ENCODE measurements around the gene TMEM115. TPM values are rescaled to one million over a fixed set of nuclear protein-coding genes. Genes with fewer than 3 reads are reported as not detected.

Gene TMEM115
- total RNA-seq, 1 donor from 2014 or later, result 24.9 TPM

GRCh38 chr3:50356553-50356952 lies 2.8 kb downstream of the TMEM115 start:
- DNase-seq (peak; percentile 59), ATAC-seq (ENCODE audit: poor library complexity) (peak; percentile 9)
- intact Hi-C loops (cut with DNase I), result no loop called here

DNA sequence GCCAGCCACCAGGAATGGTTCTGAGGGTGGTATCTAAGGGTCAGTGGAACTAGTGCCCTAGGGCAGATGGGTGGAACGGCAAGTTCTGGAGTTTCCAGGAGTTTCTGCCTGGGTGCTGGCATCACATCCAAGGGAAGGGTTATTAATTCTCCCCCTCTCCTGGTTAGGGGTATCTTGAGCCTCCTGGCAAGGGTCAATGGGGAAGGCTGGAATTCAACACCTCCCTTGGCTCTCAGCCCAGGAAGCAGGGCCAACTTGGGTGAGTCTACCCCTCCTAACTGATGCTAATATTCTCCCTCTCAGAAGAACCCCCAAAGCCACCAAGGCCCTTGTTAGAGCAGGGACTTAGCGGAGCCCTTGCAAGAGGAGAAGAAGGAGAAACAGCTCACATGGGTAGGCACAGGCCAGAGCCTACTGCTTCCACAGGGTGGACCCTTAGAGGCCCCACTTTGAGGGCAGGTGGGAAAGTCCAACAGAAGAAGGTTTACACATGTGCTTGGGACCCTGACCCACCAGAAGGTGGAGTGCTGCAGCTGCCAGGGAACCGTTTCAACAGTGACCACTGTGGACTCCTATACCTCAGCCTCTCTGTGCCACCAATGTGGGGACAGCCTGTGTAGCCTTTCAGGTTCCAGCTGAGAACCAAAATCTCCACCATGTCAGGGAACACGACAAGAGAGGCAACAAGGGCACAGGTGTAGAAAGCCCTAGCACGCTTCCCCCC lies 3.3 kb downstream of the TMEM115 start:
- ATAC-seq (ENCODE audit: poor library complexity), result no peak
- no peak for DNase-seq
- intact Hi-C loops (cut with DNase I), result no loop called here

DNA sequence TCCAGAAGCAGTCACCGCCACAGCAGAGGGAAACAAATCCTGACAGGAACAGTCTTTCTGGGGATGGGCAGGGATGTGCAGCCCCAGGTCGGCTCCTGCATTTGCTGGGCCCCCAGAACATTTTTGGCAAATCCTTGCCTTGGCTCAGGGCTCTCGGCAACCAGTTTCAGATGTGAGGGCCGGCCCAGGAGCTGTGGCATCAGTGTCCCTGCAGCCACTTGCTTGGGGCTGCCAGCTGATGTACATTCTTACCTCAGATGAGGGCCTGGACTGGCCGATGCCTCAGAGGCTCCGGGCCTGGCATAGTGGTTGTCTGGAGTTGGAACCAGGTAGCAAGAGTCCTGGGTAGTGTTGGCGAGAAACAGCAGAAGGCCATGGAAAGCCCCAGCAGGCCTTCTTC lies 4.5 kb downstream of the TMEM115 start:
- DNase-seq, result no peak
- ATAC-seq (ENCODE audit: poor library complexity), result no peak
- intact Hi-C loops (cut with DNase I), result no loop called here

DNA sequence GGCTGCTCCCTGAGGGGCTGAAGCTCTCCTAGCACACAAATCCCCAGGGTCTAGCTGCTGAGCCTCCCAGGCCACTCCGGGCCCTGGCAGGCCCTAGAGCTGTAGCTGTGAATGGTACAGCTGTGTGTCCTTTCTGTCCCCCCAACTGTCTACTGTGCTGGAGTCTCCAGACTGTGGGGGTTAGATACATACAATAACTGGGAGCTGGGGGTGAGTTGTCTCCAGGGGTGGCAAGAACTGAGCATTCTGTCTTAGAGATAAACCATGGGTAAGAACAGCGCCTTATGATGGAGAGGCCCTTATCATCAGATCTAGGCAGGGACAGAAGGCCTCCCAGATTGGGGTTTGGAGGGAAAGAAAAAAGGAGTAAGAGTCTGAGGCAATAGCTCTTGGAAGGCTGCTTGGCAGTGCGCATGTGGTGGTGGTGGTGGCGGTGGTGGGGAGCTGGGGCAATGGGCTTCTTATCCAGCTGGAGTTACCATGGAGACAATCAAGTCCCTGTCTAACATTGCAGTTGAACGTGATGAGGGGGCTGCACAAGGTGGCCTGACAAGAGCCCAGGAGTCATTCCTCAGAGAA lies 5.0 kb downstream of the TMEM115 start:
- no peak for ATAC-seq (ENCODE audit: poor library complexity)
- intact Hi-C loops (cut with DNase I), result no loop called here
- DNase-seq, result no peak

- intact Hi-C loops (cut with DNase I), result no loop called here
- ATAC-seq (ENCODE audit: poor library complexity), result no peak
- DNase-seq, result no peak
Observed at GRCh38 chr3:50353245-50354004, 5.9 kb downstream of the TMEM115 start.

DNA sequence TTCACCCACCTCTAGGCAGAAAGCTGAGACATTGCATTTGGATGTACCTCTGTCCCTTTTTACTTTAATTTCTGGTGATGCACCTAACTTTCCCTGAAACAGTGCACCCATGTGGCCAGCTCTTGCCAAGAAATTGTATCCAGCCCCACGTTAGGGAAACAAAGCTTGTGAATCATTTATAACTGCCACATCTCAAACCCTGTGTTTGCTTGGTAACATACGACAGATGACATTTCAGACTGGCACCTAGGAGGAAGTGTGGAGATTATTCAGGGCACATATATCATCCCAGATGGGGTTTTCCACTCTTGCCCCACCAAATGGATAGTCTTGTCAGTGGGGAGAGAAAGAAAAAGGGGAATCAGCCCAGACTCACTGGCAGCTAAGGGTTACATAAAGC lies 6.5 kb downstream of the TMEM115 start:
- intact Hi-C loops (cut with DNase I), result no loop called here
- DNase-seq (no peak), ATAC-seq (ENCODE audit: poor library complexity) (no peak)

DNA sequence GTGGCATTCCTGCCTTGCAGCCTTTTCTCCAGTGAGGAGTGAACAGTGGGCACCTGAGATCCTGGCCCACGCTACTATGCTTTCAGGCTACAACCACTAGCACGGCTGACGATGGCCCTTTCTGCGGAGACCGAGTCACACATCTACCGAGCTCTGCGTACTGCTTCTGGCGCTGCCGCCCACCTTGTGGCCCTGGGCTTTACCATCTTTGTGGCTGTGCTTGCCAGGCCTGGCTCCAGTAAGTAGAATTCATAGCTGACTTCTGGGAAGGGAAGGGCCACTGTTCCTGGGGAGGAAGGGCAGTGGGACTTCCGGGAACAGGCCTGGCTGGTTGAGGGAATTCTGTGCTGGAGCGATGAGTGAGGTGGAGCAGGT lies 8.0 kb downstream of the TMEM115 start:
- no peak for DNase-seq
- no peak for ATAC-seq (ENCODE audit: poor library complexity)
- intact Hi-C loops (cut with DNase I), result no loop called here

GRCh38 chr3:50350527-50351322 lies 8.6 kb downstream of the TMEM115 start, which contains the start of the genes CYB561D2 and NPRL2:
TSS of gene CYB561D2 (plus strand) at chr3:50350862. CDS start at chr3:50351434, 572 bp downstream.
TSS of gene NPRL2 (minus strand) at chr3:50350775. CDS start at chr3:50350652, 123 bp downstream.
- intact Hi-C loops (cut with DNase I), result no loop called here
- DNase-seq, result peak; percentile 98

DNA sequence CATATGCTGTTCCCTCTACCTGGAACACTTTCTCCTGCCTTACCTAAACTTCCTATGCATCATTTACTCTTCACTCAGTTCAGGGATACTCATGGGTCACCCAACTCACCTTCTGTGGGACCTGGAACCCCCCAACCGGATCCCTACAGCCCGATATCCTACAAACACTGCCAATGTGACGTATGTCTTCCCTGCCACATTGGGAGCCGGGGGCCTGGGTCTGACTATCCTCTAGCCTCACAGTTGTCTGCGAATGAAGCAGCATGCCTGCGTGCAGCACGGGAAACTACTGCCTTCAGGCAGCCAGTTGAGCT lies 9.2 kb downstream of the TMEM115 start:
- ATAC-seq (ENCODE audit: poor library complexity) (no peak), DNase-seq (no peak)
- intact Hi-C loops (cut with DNase I), result no loop called here

More at GRCh38 chr3:50350527-50351322, 8.6 kb downstream of the TMEM115 start, which contains the start of the genes CYB561D2 and NPRL2:
- peak; percentile 97 for ATAC-seq (ENCODE audit: poor library complexity)

DNA sequence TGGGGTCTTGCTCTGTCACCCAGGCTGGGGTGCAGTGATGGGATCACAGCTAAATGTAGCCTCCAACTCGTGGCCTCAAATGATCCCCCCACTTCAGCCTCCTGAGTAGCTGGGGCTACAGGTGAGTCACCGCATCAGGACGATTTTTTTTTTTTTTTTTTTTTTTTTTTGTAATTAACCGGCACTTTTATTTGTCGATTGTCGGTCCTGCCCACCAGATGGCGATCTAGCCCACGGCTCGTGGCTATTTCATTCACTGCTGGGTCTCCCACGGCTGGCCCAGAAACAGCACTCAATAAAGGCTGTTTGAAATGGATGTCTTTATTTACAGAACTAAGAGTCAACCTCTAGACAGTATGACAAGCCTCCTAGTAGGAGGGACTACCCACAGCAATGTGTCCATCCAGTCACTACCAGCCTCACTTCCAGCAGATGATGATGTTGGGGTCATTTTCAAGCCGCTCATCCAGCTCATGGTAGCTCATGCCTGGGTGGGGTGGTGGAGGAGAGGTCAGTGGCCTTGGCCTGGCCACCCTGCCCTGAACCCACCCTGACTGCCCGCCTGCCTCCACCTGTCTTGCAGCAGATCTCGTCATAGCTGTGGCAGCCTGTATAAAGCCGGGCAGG lies 12.0 kb downstream of the TMEM115 start:
- intact Hi-C loops (cut with DNase I), result loop anchor here (5.0 kb wide), 1 partner anchor 195 kb away; no protein-coding TSS in a partner anchor
- ATAC-seq (ENCODE audit: poor library complexity) (no peak), DNase-seq (peak; percentile 77)

GRCh38 chr3:50345586-50346234 lies 13.6 kb downstream of the TMEM115 start, which contains the start of gene ZMYND10:
TSS of gene ZMYND10 (minus strand) at chr3:50345732. CDS start at chr3:50345579, 153 bp downstream.
- peak; percentile 44 for ATAC-seq (ENCODE audit: poor library complexity)
- DNase-seq, result peak; percentile 89
- intact Hi-C loops (cut with DNase I), result loop anchor here (5.0 kb wide), 1 partner anchor 197 kb away; no protein-coding TSS in a partner anchor

- intact Hi-C loops (cut with DNase I), result loop anchor here (5.0 kb wide), 1 partner anchor 197 kb away; no protein-coding TSS in a partner anchor
- no peak for DNase-seq
- ATAC-seq (ENCODE audit: poor library complexity), result no peak
Observed at GRCh38 chr3:50345008-50345407, 14.3 kb downstream of the TMEM115 start.

DNA sequence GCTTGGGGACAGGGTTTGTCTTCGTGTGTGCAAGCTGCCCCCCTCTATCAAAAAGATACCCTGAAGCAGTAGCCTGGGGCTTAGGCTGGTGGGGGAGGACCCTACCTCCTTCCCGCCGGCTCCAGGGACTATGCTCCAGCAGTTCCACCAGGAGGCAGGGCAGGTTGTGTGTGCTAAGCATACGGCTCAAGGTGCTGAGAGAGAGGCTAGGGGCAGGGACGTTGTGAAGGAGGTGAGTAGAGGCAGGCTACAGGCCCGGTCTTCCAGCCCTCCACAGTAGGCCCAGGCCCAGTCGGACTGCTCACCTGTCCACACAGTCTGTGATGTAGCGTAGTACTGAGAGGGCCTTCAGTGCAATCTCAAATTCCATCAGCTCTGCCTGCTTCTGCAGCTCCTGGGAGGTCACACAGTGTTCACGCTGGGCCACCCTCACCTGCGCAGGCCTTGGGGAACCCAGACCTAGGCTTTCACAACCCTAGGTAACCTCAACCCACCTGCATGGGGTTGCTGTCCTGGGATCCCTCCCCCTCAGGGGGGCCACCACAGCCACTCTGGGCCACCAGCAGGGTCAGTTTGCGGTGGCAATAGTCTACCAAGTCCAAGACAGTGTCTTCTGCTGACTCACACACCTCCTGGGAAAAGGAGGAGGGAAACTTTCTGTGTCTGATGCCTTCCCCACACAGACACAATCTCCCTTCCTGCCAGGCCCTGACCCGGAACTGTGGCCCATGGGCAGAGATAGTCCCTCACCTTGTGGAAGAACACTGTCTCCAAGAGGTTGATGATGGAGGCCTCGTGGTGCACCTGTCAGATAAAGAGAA lies 16.3 kb downstream of the TMEM115 start:
- ATAC-seq (ENCODE audit: poor library complexity) (no peak), DNase-seq (no peak)
- intact Hi-C loops (cut with DNase I), result no loop called here

GRCh38 chr3:50341996-50342650 lies 17.2 kb downstream of the TMEM115 start:
- DNase-seq (no peak), ATAC-seq (ENCODE audit: poor library complexity) (no peak)
- intact Hi-C loops (cut with DNase I), result no loop called here

DNA sequence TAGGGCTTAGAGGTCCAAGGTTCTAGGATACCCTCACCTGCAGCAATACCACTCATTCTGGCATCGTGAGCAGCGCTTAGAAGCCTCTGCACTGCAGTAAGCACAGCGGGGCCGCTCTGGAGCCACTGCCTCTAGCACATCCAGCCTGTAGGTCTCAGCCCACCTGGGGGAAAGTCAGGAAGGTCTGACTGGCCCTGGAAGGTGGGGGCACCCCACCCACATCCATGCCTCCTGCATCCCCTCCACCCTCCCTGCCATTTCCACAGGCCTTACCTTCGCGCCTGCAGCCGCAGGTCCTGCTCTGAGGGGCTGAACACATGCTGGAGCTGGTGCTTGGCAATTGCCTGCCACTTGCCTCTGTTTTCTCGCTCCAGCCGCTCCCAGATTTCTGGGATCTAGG lies 17.8 kb downstream of the TMEM115 start:
- peak; percentile 46 for DNase-seq
- no peak for ATAC-seq (ENCODE audit: poor library complexity)
- intact Hi-C loops (cut with DNase I), result no loop called here
